K562 (cell line): Measurements from ENCODE around the gene ZNF865. TPM values are rescaled to one million over a fixed set of nuclear protein-coding genes. Genes with fewer than 3 reads are reported as not detected.
A peak's percentile ranks its signal among the peaks of the same experiment; 100 is the strongest.

Experiments
- NR3C1 ChIP-seq: sonication (generic); formaldehyde crosslinking; IDR thresholded peaks from 2 replicates; pipeline ENCODE4 v1.8.1; 2022; ENCODE audit warnings: missing genetic modification reagents
- RERE ChIP-seq: sonication (generic); formaldehyde crosslinking; IDR thresholded peaks from 2 replicates; pipeline ENCODE4 v1.8.0; 2023; ENCODE audit warnings: missing genetic modification reagents, mild to moderate bottlenecking, borderline replicate concordance
- SRSF1 ChIP-seq: fragments of 200-400 bp; formaldehyde crosslinking; IDR thresholded peaks from 2 replicates; pipeline ENCODE4 v1.6.1; 2017; ENCODE audit warnings: mild to moderate bottlenecking, low read depth, low read length, moderate library complexity
- THRAP3 ChIP-seq: fragments of 450-650 bp; IDR thresholded peaks from 2 replicates; pipeline ENCODE4 v1.6.1; 2016; ENCODE audit warnings: mild to moderate bottlenecking, inconsistent platforms, borderline replicate concordance
- ZC3H4 ChIP-seq: sonication (generic); formaldehyde crosslinking; IDR thresholded peaks from 2 replicates; pipeline ENCODE4 v1.9.0; 2021; ENCODE audit warnings: missing genetic modification reagents, borderline replicate concordance
- ZFX ChIP-seq: sonication (generic); formaldehyde crosslinking; IDR thresholded peaks from 2 replicates; pipeline ENCODE4 v1.8.0; 2022; ENCODE audit warnings: mild to moderate bottlenecking, missing genetic modification reagents, moderate library complexity
- ZNF134 ChIP-seq: fragments of 250-450 bp; sonication (Bioruptor Pico); conservative IDR thresholded peaks from 2 replicates; pipeline ENCODE4 v1.4.0; 2020
- ZNF609 ChIP-seq: sonication (generic); formaldehyde crosslinking; IDR thresholded peaks from 2 replicates; pipeline ENCODE4 v1.8.1; 2023; ENCODE audit warnings: missing genetic modification reagents, mild to moderate bottlenecking, borderline replicate concordance
- polyA plus RNA-seq, 8 experiments: library from polyadenylated mRNA; depleted of rRNA in 4 of 8; stranded (reverse) in 5 of 8; unstranded in 3 of 8; fragments of >200 nt; fragmentation: Nextera tagmentation in 2 of 8; fragmentation: Illumina TruSeq in 1 of 8; extraction: Ambion mirVana in 2 of 8; extraction: Trizol in 1 of 8; gene quantifications; 2 replicates each; pipeline versions ENCODE4 v1.2.1 to v1.2.3, GENCODE V29; 2011 to 2014; ENCODE audit warnings: inconsistent platforms in 1 of 8, missing spikeins in 1 of 8
- total RNA-seq, 7 experiments: library from RNA; depleted of rRNA in 6 of 7; stranded (reverse); fragments of >200 nt in 6 of 7; fragmentation: Illumina TruSeq in 2 of 7; extraction: Trizol in 2 of 7; gene quantifications; 2 replicates each; pipeline versions ENCODE4 v1.2.1 to v1.2.3, GENCODE V29; 2011 to 2021; ENCODE audit warnings: low replicate concordance in 1 of 7
- TF ChIP-seq, protein P1 (sequence below), 2 experiments: fragments of 450-650 bp in 1 of 2; sonication (generic) in 1 of 2; formaldehyde crosslinking; conservative IDR thresholded peaks; 2 replicates each; pipeline versions ENCODE4 v1.4.0 to v1.8.1; 2020 to 2022; ENCODE audit warnings: mild to moderate bottlenecking in 1 of 2, missing genetic modification reagents in 1 of 2
- TF ChIP-seq, protein P2 (sequence below): fragments of 250-450 bp; sonication (Bioruptor Pico); IDR thresholded peaks from 2 replicates; pipeline ENCODE4 v1.9.0; 2021; ENCODE audit warnings: mild to moderate bottlenecking, inconsistent platforms

Gene ZNF865
- total and polyA plus RNA-seq, 9 of the 15 experiments (the other 6 are each of a cell fraction or from before 2014, with no cell fraction given), result 0.40 to 18.8 (median 1.6) TPM; not detected in 2

DNA sequence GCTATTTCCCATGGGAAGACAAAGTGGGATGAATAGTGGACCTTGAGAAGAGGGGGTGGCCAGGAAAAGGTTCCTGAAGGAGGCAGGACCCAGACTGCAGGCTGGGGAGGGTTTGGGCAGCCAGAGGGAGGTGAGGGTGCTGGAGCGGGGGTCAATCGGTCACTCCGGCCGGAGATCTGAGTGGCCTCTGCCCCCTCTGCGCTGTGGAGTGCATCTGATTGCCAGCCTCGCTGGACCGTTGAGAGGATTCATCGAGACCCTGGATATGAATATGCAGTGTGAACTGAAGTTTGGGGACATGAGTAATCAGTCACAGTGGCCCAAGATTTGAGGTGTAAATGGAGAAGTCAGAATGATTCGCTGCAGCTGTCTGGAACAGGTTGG, 29.9 kb downstream of the ZNF865 start (continued):
- TF ChIP-seq ZNF609 (no peak), THRAP3 (no peak), SRSF1 (no peak), ZC3H4 (0 out of 2 replicates have a peak, but pooled peaks have one; percentile 67), RERE (CRISPR knock-in tag) (0 out of 2 replicates have a peak, but pooled peaks have one; percentile 18), NR3C1 (CRISPR knock-in tag) (peak; percentile 44; the same call in 1 of the 2 replicates), ZNF134 (CRISPR knock-in tag) (no peak), ZFX (CRISPR knock-in tag) (peak; percentile 55; the same call in 1 of the 2 replicates)
- TF ChIP-seq, protein P1, sequence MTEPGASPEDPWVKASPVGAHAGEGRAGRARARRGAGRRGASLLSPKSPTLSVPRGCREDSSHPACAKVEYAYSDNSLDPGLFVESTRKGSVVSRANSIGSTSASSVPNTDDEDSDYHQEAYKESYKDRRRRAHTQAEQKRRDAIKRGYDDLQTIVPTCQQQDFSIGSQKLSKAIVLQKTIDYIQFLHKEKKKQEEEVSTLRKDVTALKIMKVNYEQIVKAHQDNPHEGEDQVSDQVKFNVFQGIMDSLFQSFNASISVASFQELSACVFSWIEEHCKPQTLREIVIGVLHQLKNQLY (CRISPR knock-in tag; conservative IDR thresholded peaks at IDR 0.05), result 0 out of 4 replicates have a peak, but pooled peaks of 1 of the 2 experiments have one; percentile 8
- TF ChIP-seq, protein P2, sequence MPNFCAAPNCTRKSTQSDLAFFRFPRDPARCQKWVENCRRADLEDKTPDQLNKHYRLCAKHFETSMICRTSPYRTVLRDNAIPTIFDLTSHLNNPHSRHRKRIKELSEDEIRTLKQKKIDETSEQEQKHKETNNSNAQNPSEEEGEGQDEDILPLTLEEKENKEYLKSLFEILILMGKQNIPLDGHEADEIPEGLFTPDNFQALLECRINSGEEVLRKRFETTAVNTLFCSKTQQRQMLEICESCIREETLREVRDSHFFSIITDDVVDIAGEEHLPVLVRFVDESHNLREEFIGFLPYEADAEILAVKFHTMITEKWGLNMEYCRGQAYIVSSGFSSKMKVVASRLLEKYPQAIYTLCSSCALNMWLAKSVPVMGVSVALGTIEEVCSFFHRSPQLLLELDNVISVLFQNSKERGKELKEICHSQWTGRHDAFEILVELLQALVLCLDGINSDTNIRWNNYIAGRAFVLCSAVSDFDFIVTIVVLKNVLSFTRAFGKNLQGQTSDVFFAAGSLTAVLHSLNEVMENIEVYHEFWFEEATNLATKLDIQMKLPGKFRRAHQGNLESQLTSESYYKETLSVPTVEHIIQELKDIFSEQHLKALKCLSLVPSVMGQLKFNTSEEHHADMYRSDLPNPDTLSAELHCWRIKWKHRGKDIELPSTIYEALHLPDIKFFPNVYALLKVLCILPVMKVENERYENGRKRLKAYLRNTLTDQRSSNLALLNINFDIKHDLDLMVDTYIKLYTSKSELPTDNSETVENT (CRISPR knock-in tag), result no peak
